Stimulated activated naive CD8-positive, alpha-beta T cell treated with anti-CD3 and anti-CD28 coated beads, Interleukin-15, amount 100 ng/mL, for 72 hours (primary cell): ENCODE data around the gene DCUN1D1.

Experiments
- ATAC-seq: fragments of 150-1000 bp; cut with Tn5 transposase; 2 replicates; pipeline ENCODE4 v1.10.0; 2021; ENCODE audit warnings: mild to moderate bottlenecking, moderate library complexity
- DNase-seq, 2 donors: peaks; one replicate each; pipeline ENCODE4 v3.0.0; 2021 to 2022
- H3K27ac Mint-ChIP-seq, 2 donors: one replicate each; pipeline ENCODE4 v1.8.0; 2022; ENCODE audit warnings: mild to moderate bottlenecking in 2 of 2, mixed read lengths in 2 of 2, moderate library complexity in 2 of 2
- H3K27me3 Mint-ChIP-seq: one replicate; pipeline ENCODE4 v1.8.0; 2022; ENCODE audit warnings: mixed read lengths
- H3K4me1 Mint-ChIP-seq: one replicate; pipeline ENCODE4 v1.8.0; 2022; ENCODE audit warnings: mild to moderate bottlenecking, mixed read lengths
- H3K4me3 Mint-ChIP-seq, 2 donors: one replicate each; pipeline ENCODE4 v1.8.0; 2022; ENCODE audit warnings: mild to moderate bottlenecking in 2 of 2, mixed read lengths in 2 of 2, moderate library complexity in 1 of 2
- H3K9me3 Mint-ChIP-seq, 2 donors: one replicate each; pipeline ENCODE4 v1.8.0; 2022; ENCODE audit warnings: mixed read lengths in 2 of 2

Gene DCUN1D1

GRCh38 chr3:182902236-182902635 lies 78.1 kb downstream of the DCUN1D1 start:
- H3K4me3 Mint-ChIP-seq, result no peak overlapping the region

GRCh38 chr3:182896553-182896952 lies 83.8 kb downstream of the DCUN1D1 start:
- DNase-seq (no peak), ATAC-seq (no peak)
- Mint-ChIP-seq H3K4me3 (no peak overlapping the region), H3K4me1 (no peaks in the 10 kb centered on the region), H3K27me3 (no peaks in the 10 kb centered on the region), H3K9me3 (no peaks in the 10 kb centered on the region), H3K27ac (no peak overlapping the region)

More at GRCh38 chr3:182902236-182902635, 78.1 kb downstream of the DCUN1D1 start:
- no peaks in the 10 kb centered on the region for H3K27me3 Mint-ChIP-seq
- ATAC-seq (no peak), DNase-seq (no peak)
- no peaks in the 10 kb centered on the region for H3K4me1 Mint-ChIP-seq
- no peak overlapping the region for H3K27ac Mint-ChIP-seq
- no peaks in the 10 kb centered on the region for H3K9me3 Mint-ChIP-seq

GRCh38 chr3:182895513-182896112 lies 84.7 kb downstream of the DCUN1D1 start:
- H3K9me3 Mint-ChIP-seq, result no peaks in the 10 kb centered on the region
- no peaks in the 10 kb centered on the region for H3K4me1 Mint-ChIP-seq
- no peak for DNase-seq
- no peak overlapping the region for H3K4me3 Mint-ChIP-seq
- no peak for ATAC-seq
- peak overlapping the region in 1 of 2 donors; percentile 19 for H3K27ac Mint-ChIP-seq
- no peaks in the 10 kb centered on the region for H3K27me3 Mint-ChIP-seq

GRCh38 chr3:182892226-182892625 lies 88.1 kb downstream of the DCUN1D1 start:
- Mint-ChIP-seq H3K9me3 (no peaks in the 10 kb centered on the region), H3K27ac (no peak overlapping the region), H3K27me3 (no peaks in the 10 kb centered on the region), H3K4me3 (no peak overlapping the region), H3K4me1 (no peaks in the 10 kb centered on the region)
- ATAC-seq (no peak), DNase-seq (no peak)

GRCh38 chr3:182891364-182891763 lies 89.0 kb downstream of the DCUN1D1 start:
- DNase-seq (no peak), ATAC-seq (no peak)
- Mint-ChIP-seq H3K4me1 (no peaks in the 10 kb centered on the region), H3K4me3 (no peak overlapping the region), H3K27ac (no peak overlapping the region), H3K27me3 (no peaks in the 10 kb centered on the region), H3K9me3 (no peaks in the 10 kb centered on the region)

GRCh38 chr3:182889948-182890629 lies 90.2 kb downstream of the DCUN1D1 start:
- H3K4me1 Mint-ChIP-seq, result no peaks in the 10 kb centered on the region
- no peaks in the 10 kb centered on the region for H3K9me3 Mint-ChIP-seq
- DNase-seq, result no peak
- H3K4me3 Mint-ChIP-seq, result no peak overlapping the region
- no peaks in the 10 kb centered on the region for H3K27me3 Mint-ChIP-seq
- H3K27ac Mint-ChIP-seq, result no peak overlapping the region
- ATAC-seq, result no peak
